Ureter (tissue), 1 donor: ENCODE results near the gene KIF26B. TPM values are rescaled to one million over a fixed set of nuclear protein-coding genes. Genes with fewer than 3 reads are reported as not detected.

Source experiments
- DNase-seq: peaks from one replicate; pipeline ENCODE4 v3.0.0-alpha.2; 2020; ENCODE audit warnings: low spot score
- total RNA-seq: library from RNA; stranded (reverse); gene quantifications from one replicate; pipeline ENCODE4 v1.2.4, GENCODE V29; 2023
- donor health status: DM: yes; HTN: yes; CAD: no.

The KIF26B gene
- total RNA-seq, 1 donor from 2014 or later = 8.0 TPM

- no peak for DNase-seq
These were observed 443.9 kb downstream of the KIF26B start for GRCh38 chr1:245598524-245599305.

- peak; percentile 46 for DNase-seq
These were observed 444.8 kb downstream of the KIF26B start for GRCh38 chr1:245599371-245600174.

DNA sequence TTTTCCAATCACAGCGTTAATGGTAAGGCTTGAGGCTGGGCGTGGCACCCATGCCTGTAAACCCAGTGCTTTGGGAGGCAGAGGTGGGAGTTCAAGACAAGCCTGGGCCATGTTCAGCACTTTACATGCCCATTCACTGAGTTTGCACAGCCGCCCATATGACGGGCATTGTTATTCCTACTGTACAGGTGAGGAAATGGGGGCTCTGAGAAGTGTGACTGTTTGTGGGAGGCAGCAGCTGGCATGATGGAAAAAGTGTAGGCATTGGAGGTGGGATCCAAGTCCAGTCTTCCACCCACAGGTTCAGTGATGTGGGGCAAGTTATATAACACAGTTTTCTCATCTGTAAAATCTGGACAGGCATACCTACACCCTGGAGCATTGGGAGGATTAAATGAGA is 445.9 kb downstream of the KIF26B start:
- DNase-seq = no peak

DNA sequence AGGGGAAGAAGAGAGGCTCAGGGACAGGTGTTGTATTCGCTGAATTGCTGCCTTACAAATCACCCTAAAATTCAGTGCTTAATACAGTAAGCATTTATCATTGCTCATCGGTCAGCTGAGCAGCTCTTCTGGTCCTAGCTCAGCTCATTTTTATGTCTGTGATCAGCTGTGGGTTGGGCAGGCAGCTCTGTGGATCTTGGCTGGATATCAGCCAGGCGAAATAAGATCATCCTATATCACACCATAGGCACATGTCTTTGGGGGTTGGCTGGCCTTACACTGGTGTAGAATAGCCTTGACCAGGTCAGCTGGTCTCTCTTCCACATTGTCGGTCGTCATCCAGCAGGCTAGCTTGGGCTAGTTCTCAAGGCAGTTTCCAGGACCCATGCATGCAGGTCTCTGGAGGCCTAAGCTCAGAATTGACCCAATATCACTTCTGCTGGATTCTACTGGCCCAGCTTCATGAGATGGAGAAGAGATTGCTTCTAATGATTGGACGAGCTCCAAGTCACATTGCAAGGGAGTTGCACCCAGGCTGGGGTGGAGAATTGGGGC is 448.6 kb downstream of the KIF26B start:
- DNase-seq = no peak

DNA sequence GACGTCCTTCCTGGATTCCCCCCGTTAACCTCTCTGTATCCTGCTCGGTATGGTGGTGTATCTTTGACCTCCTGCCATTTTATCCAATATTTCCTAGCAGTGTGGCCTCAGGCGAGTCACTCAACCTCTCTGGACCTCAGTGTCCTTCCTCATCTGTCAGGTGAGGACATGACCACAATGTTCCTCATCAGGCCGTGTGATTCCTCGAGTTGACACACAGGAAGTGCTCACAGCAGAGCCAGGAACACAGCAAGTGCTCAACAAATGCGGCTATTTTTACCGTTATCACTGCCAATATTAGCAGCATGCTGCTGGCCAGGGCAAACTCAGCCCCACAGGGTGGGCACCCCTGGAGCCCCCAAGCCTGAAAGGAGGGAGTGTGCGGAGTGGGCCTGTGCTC is 450.2 kb downstream of the KIF26B start:
- DNase-seq = no peak

- peak; percentile 67 for DNase-seq
These were observed 450.8 kb downstream of the KIF26B start for GRCh38 chr1:245605480-245606156.

DNA sequence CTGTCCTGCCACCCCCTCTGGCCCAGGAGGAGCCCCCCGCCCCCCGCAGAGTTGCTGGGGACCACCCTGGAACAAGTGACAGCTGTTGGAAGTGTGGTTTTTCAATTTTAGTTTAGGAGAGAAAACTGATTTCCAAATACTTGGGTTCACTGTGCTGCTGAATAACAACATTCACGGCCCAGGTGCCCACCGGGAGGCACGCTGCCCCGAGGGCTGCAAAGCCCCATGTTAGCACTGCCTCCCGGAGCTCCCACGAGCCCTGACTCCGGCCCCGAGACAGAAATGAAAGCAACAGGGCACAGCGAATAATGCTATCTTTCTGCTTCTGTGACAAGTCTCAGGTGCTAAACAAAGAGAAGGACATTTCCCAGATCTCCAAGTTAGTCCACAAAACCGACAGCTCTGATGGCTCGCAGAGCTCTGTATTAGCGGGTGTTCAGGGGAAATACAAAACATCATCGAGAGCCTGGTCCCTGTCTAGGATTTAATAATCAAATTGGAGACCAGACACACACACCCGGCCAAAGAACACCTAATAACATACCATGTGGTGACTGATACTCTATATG is 451.5 kb downstream of the KIF26B start:
- no peak for DNase-seq

DNA sequence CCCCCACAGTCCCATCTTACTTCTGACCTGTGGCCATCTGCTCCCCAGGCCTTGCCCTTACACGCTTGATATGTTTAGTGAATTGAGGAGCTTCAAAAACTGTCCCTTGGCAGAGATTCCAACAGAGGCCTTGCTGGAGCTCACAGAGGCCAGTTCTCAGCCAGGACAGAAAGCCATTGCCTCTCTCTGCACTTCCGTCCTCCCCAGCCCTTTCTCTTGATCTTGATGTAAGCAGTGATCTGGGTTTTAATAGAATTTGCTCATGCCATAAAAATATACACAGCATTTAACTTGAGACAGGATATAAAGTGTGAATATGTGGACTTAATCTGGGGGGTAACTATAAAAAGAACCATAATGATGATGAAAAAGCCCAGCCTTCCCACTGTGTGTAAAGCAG is 453.5 kb downstream of the KIF26B start:
- DNase-seq = no peak

DNA sequence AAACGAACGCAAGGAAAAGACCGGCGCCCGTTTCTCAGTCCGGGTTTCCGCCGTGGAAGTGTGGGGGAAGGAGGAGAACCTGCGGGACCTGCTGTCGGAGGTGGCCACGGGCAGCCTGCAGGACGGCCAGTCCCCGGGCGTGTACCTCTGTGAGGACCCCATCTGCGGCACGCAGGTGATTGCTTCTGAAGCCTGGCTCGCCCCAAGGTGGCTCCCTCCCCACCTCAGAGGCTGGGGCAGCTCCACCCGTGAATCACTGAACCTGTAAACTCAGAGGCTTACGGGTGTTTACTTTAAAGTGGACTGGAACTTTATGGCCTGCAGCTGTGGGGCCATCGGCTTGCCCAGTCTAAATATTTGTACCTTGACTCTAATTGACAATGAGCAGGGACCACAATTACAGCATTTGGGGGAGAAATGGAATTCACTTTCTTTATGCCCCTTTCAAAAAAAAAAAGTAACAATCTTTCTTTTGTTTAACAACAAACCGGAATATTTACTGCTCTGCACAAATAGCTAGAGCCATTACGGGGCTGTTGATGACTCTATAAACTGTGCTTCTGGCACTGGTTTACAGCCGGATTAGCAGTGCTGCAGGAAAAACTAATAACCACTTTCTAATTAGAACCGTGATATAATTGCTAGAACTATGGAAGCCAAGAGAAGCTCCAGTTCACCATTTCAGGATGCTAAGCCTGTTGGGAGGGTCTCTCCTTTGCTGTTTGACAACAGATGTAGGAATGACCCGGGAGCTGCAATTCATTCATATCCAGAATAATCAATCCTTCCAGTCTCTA is 454.8 kb downstream of the KIF26B start:
- DNase-seq = no peak

- DNase-seq = no peak
These were observed 456.5 kb downstream of the KIF26B start for GRCh38 chr1:245611251-245611650.

- no peak for DNase-seq
These were observed 459.7 kb downstream of the KIF26B start for GRCh38 chr1:245614476-245614875.

DNA sequence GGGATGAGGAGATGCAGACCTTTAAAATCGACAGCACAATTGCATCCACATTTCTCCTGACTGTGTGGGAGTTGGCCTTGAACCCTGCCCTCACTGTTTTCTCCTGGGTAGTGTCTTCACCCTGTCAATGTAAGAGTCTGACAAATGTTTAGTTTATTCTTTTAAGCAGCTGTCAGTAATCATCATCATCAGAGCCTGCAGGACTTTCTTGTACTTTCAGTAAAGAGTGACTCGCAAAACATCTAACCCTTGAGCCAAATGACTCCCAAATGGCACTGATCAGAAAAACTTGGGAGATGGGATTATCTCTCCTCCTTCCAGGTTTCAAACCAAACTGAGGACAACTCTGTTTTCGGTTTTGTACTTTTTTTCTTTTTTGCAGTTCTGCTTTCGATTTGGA is 460.2 kb downstream of the KIF26B start:
- DNase-seq = no peak

DNA sequence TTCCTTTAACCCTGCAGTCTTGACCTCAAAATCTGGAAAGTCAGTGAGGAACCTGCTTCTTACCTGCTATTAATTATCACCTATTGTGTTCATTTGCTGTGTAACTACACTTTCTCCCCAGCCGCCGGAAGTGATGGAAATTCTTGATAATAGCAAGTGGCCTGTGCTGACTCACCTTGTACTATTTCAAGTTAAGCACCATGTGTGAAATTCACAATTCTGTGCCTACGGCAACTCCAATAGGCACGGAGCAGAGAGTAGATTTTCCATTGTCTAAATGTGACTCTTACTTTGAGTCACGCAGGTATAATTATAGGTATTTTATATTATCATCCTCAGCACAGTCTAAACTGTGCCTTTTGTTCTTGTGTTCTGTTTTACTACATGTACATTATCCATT is 466.8 kb downstream of the KIF26B start:
- no peak for DNase-seq

GRCh38 chr1:245622332-245623014 is 467.7 kb downstream of the KIF26B start:
- DNase-seq = no peak

GRCh38 chr1:245641384-245641783 is 486.6 kb downstream of the KIF26B start:
- no peak for DNase-seq

DNA sequence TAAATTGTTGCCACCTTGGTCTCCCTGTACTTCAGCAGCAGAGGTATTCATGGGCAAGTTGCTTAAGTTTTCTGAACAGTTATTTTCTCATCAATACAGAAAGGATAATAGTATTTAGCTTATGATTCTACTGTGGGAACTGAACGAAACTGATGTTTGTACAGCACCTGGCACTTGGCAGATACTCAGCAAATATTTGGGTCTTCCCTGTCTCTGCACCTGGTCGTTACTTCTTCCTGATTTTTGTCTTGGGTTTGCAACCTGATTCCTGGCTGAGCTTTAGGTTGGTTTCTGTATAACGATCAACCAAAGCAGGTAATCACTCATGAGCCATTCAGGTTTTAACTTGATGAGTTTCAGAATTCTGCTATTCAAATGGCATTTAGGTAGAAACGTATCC is 490.6 kb downstream of the KIF26B start:
- no peak for DNase-seq

DNA sequence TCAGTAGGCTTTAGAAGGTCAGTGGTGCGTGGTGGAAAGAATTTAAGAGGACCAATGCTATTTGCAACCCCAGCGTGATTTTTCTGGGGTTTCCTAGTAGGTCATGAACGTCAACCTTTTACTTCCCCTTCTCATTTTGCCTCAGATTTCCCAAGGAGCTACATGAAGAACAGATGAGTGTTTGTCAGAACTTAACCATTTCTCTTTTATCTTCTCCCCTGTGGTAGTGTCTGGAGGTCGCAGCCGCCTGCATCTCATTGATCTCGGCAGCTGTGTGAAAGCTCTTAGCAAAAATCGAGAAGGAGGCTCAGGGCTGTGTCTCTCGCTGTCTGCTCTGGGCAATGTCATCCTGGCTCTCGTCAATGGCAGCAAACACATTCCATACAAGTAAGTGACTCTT is 491.1 kb downstream of the KIF26B start:
- no peak for DNase-seq

DNA sequence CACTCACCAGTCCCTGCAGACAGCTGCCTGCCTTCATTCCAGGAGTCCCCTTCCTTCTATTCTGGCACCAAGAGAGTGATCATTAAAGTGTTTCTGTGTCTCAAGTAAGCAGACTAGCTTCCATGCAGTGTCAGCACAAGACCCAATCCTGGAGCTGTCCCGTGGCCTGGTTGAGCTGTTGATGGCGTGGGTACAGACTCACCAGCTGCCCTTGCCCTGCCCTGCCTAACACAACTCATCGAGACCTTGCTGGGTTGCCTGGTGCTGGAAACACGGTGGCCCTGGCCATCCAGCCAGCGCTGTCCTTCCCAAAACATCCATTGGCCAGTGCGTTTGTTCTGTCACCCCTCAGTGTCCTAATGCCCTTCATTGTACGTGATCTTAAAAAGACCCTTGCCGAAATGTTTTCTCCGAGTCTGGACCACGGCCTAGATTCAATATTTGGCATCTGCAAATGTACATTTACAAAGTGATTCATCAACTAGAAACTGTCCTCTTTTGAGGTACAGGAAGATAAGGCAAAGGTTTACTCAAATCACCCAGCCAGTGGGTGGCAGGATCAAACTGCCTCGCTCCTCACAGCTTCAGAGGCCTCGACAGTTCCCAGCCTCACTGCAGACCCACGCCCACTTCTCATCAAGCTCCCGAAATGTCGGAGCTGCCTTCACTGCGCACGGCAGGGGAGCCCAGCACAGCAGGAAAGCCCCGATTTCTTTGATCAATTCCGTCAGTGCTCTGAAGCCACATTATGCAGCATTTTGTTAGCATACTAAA is 494.2 kb downstream of the KIF26B start:
- no peak for DNase-seq

GRCh38 chr1:245649666-245650065 is 494.9 kb downstream of the KIF26B start:
- DNase-seq = no peak
